SK-N-SH (cell line): ENCODE measurements around the gene SNX20. TPM values are rescaled to one million over a fixed set of nuclear protein-coding genes. Genes with fewer than 3 reads are reported as not detected.

Experiments used
- CTCF ChIA-PET: fragments of 300-600, 350-600 bp; formaldehyde crosslinking; extraction: SDS; loops from one replicate; lab custom pipeline; 2021; lab: Yijun Ruan, JAX
- POLR2A ChIA-PET: fragments of 350-600 bp; sonication (Branson Sonifier 250); formaldehyde crosslinking; extraction: SDS; loops from one replicate; lab custom pipeline; 2020; ENCODE audit warnings: antibody characterized with exemption, inconsistent platforms; lab: Yijun Ruan, JAX
- DNase-seq: peaks from one replicate; pipeline ENCODE4 v3.0.0; 2012
- H2AFZ ChIP-seq: fragments of 200-600 bp; sonication (generic); 2 replicates; pipeline ENCODE4 v1.8.1; 2016; ENCODE audit warnings: antibody characterized with exemption, mild to moderate bottlenecking, low read depth
- H3F3A ChIP-seq: fragments of 200-600 bp; sonication (generic); replicated peaks from 2 replicates; pipeline ENCODE3; 2016; ENCODE audit warnings: antibody characterized with exemption, mild to moderate bottlenecking; ENCODE audit not compliant: insufficient read depth
- H3K27ac ChIP-seq, 2 experiments: fragments of 200-500 bp in 1 of 2; fragments of 200-600 bp in 1 of 2; sonication (Bioruptor generic) in 1 of 2; sonication (generic), shearing (Covaris generic) in 1 of 2; 2 replicates each; pipeline versions ENCODE4 v1.5.1 to v1.6.1; 2014 to 2016; ENCODE audit warnings: low read depth in 2 of 2, inconsistent platforms in 1 of 2, low read length in 1 of 2, mild to moderate bottlenecking in 1 of 2, mixed read lengths in 1 of 2
- H3K27me3 ChIP-seq: fragments of 200-600 bp; sonication (generic), shearing (Covaris generic); 2 replicates; pipeline ENCODE4 v1.6.1; 2016; ENCODE audit warnings: mixed run types; ENCODE audit not compliant: insufficient read depth
- H3K36me3 ChIP-seq, 2 experiments: fragments of 200-500 bp in 1 of 2; fragments of 200-600 bp in 1 of 2; sonication (Bioruptor generic) in 1 of 2; sonication (generic) in 1 of 2; replicated peaks in 1 of 2; 2 replicates each; pipeline versions ENCODE3 to v1.5.1; 2014 to 2016; ENCODE audit warnings: low read length in 1 of 2, mild to moderate bottlenecking in 1 of 2; ENCODE audit not compliant: insufficient read depth in 2 of 2, control insufficient read depth in 1 of 2
- H3K4me1 ChIP-seq, 2 experiments: fragments of 200-500 bp in 1 of 2; fragments of 200-600 bp in 1 of 2; sonication (Bioruptor generic) in 1 of 2; sonication (generic), shearing (Covaris generic) in 1 of 2; 2 replicates each; pipeline versions ENCODE4 v1.5.1 to v1.6.1; 2014 to 2016; ENCODE audit warnings: low read depth in 1 of 2, low read length in 1 of 2, mixed run types in 1 of 2; ENCODE audit not compliant: insufficient read depth in 2 of 2, control insufficient read depth in 1 of 2
- H3K4me2 ChIP-seq: fragments of 200-600 bp; sonication (generic), shearing (Covaris generic); 2 replicates; pipeline ENCODE4 v1.6.1; 2017; ENCODE audit warnings: mixed run types
- H3K4me3 ChIP-seq, 2 experiments: fragments of 200-500 bp in 1 of 2; fragments of 200-600 bp in 1 of 2; sonication (Bioruptor generic) in 1 of 2; sonication (generic), shearing (Covaris generic) in 1 of 2; 2 replicates each; pipeline versions ENCODE4 v1.5.1 to v1.8.1; 2014 to 2016; ENCODE audit warnings: low read depth in 2 of 2, inconsistent platforms in 1 of 2, low read length in 1 of 2, mild to moderate bottlenecking in 1 of 2, mixed read lengths in 1 of 2, moderate library complexity in 1 of 2
- H3K79me2 ChIP-seq: fragments of 200-600 bp; sonication (generic); 2 replicates; pipeline ENCODE4 v1.8.1; 2017; ENCODE audit warnings: mild to moderate bottlenecking; ENCODE audit not compliant: insufficient read depth
- H3K9ac ChIP-seq: fragments of 200-600 bp; sonication (generic); 2 replicates; pipeline ENCODE4 v1.6.1; 2017; ENCODE audit warnings: mixed run types
- H3K9me2 ChIP-seq: fragments of 200-600 bp; sonication (generic); 2 replicates; pipeline ENCODE4 v1.6.1; 2017; ENCODE audit warnings: mixed run types
- H3K9me3 ChIP-seq: fragments of 200-600 bp; sonication (generic); 2 replicates; pipeline ENCODE4 v1.6.1; 2017; ENCODE audit warnings: mixed run types, mild to moderate bottlenecking, moderate library complexity
- H4K20me1 ChIP-seq: fragments of 200-600 bp; sonication (generic); 2 replicates; pipeline ENCODE4 v1.6.1; 2017; ENCODE audit warnings: mild to moderate bottlenecking, mixed run types; ENCODE audit not compliant: insufficient read depth
- CHD2 ChIP-seq: fragments of 150-350 bp; IDR thresholded peaks from 2 replicates; pipeline ENCODE4 v1.6.1; 2018; ENCODE audit warnings: low read length; ENCODE audit not compliant: partially characterized antibody
- EP300 ChIP-seq, 2 experiments: IDR thresholded peaks; 2 replicates each; pipeline versions ENCODE4 v1.4.0 to v1.6.1; 2012; ENCODE audit warnings: borderline replicate concordance in 1 of 2, low read depth in 1 of 2, low read length in 1 of 2
- EZH2phosphoT487 ChIP-seq: fragments of 200-600 bp; sonication (generic); IDR thresholded peaks from 2 replicates; pipeline ENCODE4 v1.6.1; 2017; ENCODE audit warnings: low read depth, mixed run types, mild to moderate bottlenecking, antibody characterized with exemption, moderate library complexity, borderline replicate concordance
- FOSL2 ChIP-seq: IDR thresholded peaks from 2 replicates; pipeline ENCODE4 v1.4.0; 2012; ENCODE audit warnings: low read depth, mild to moderate bottlenecking, moderate library complexity, borderline replicate concordance
- GABPA ChIP-seq: IDR thresholded peaks from 2 replicates; pipeline ENCODE4 v1.4.0; 2012; ENCODE audit warnings: low read depth, mild to moderate bottlenecking
- GATA2 ChIP-seq: sonication (generic); formaldehyde crosslinking; IDR thresholded peaks from 2 replicates; pipeline ENCODE4 v1.5.0; 2020; ENCODE audit warnings: mild to moderate bottlenecking, missing genetic modification reagents
- IRF3 ChIP-seq: fragments of 150-350 bp; IDR thresholded peaks from 2 replicates; pipeline ENCODE4 v1.6.1; 2016; ENCODE audit warnings: mild to moderate bottlenecking, low read depth, low read length
- JUND ChIP-seq: IDR thresholded peaks from 2 replicates; pipeline ENCODE4 v1.4.0; 2012
- MEF2A ChIP-seq: IDR thresholded peaks from 2 replicates; pipeline ENCODE4 v1.4.0; 2012; ENCODE audit warnings: low read depth, borderline replicate concordance
- NFIC ChIP-seq: IDR thresholded peaks from 2 replicates; pipeline ENCODE4 v1.4.0; 2012; ENCODE audit warnings: borderline replicate concordance
- NRF1 ChIP-seq: IDR thresholded peaks from 2 replicates; pipeline ENCODE4 v1.6.1; 2012; ENCODE audit warnings: low read depth, mild to moderate bottlenecking, low read length
- RAD21 ChIP-seq: IDR thresholded peaks from 2 replicates; pipeline ENCODE4 v1.6.1; 2012; ENCODE audit warnings: mild to moderate bottlenecking, low read length
- RFX5 ChIP-seq: IDR thresholded peaks from 2 replicates; pipeline ENCODE4 v1.6.1; 2012; ENCODE audit warnings: mild to moderate bottlenecking, improper control_type of control experiment, low read length
- RXRA ChIP-seq: IDR thresholded peaks from 2 replicates; pipeline ENCODE4 v1.4.0; 2012; ENCODE audit warnings: low read depth, mild to moderate bottlenecking, borderline replicate concordance
- SIN3A ChIP-seq: IDR thresholded peaks from 2 replicates; pipeline ENCODE4 v1.6.1; 2012; ENCODE audit warnings: low read depth, mild to moderate bottlenecking, low read length, moderate library complexity, borderline replicate concordance
- SMC3 ChIP-seq: IDR thresholded peaks from 2 replicates; pipeline ENCODE4 v1.6.1; 2012; ENCODE audit warnings: low read depth, low read length, improper control_type of control experiment
- TCF12 ChIP-seq: IDR thresholded peaks from 2 replicates; pipeline ENCODE4 v1.4.0; 2012
- YY1 ChIP-seq: IDR thresholded peaks from 2 replicates; pipeline ENCODE4 v1.4.0; 2012; ENCODE audit warnings: low read depth, mild to moderate bottlenecking
- WGBS: methylation state at CpG from one replicate; pipeline ENCODE4 v1.1.6; 2017; ENCODE audit warnings: low lambda C conversion rate; 5-methylcytosine and 5-hydroxymethylcytosine counted together
- polyA plus RNA-seq, 3 experiments: library from polyadenylated mRNA; depleted of rRNA; stranded (reverse); fragments of >200 nt; gene quantifications; 2 replicates each; pipeline ENCODE4 v1.2.3, GENCODE V29; 2012
- TF ChIP-seq, protein P1 (sequence below): IDR thresholded peaks from 2 replicates; pipeline ENCODE4 v1.4.0; 2012; ENCODE audit warnings: low read depth
- TF ChIP-seq, protein P2 (sequence below): fragments of 150-350 bp; IDR thresholded peaks from 2 replicates; pipeline ENCODE4 v1.6.1; 2017; ENCODE audit warnings: antibody characterized with exemption, low read length, low read depth, borderline replicate concordance
- TF ChIP-seq, protein P3 (sequence below): IDR thresholded peaks from 2 replicates; pipeline ENCODE4 v1.4.0; 2012; ENCODE audit warnings: low read depth, borderline replicate concordance

The SNX20 gene
- polyA plus RNA-seq, 1 of the 3 experiments (the other 2 are of a cell fraction), result not detected

DNA sequence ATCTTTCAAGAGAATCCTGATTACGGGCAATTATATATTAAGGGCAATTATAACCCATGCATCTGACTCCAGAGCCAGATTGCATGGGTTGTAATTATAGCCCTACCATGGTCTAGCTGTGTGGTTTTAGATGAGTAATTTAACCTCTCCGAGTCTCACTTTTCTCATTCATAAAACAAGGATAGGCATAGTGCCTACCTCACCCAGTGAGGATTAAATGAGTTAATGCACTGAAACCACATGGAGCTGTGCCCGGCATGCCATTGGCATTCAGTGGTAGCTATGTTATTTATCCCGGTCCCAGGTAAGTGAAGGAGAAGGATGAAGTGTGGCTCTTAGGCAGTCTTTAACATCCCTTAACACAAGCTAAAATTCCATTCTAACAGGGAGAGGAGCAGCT lies 6.3 kb downstream of the SNX20 start:
- Histone ChIP-seq H3K36me3 (no peaks in the 10 kb centered on the region), H3K9ac (no peak overlapping the region), H3K9me2 (no peaks in the 10 kb centered on the region), H3K9me3 (no peaks in the 10 kb centered on the region), H3F3A (no peaks in the 10 kb centered on the region), H3K27ac (no peak overlapping the region), H3K4me3 (no peak overlapping the region), H3K4me2 (no peak overlapping the region), H2AFZ (no peak overlapping the region), H3K27me3 (no peaks in the 10 kb centered on the region), H4K20me1 (no peaks in the 10 kb centered on the region), H3K79me2 (no peaks in the 10 kb centered on the region), H3K4me1 (peaks cover 0 to 3% of the 10 kb centered on the region in 2 experiments; a peak in 1 of 4 replicates)
- no peak for DNase-seq
- TF ChIP-seq RFX5, result no peak
- TF ChIP-seq SIN3A, result no peak
- TF ChIP-seq EZH2phosphoT487, result no peak
- TF ChIP-seq MEF2A, result no peak
- no peak for TF ChIP-seq NFIC
- no peak for TF ChIP-seq FOSL2
- TF ChIP-seq, protein P1, sequence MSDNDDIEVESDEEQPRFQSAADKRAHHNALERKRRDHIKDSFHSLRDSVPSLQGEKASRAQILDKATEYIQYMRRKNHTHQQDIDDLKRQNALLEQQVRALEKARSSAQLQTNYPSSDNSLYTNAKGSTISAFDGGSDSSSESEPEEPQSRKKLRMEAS, result no peak
- no peak for TF ChIP-seq GABPA
- no peak for TF ChIP-seq EP300 (IDR thresholded peaks at IDR 0.05; ENCODE audit: borderline replicate concordance in 1 of 2, low read depth in 1 of 2, low read length in 1 of 2)
- TF ChIP-seq NRF1, result no peak
- no peak for TF ChIP-seq RXRA
- no peak for TF ChIP-seq SMC3
- TF ChIP-seq, protein P2, sequence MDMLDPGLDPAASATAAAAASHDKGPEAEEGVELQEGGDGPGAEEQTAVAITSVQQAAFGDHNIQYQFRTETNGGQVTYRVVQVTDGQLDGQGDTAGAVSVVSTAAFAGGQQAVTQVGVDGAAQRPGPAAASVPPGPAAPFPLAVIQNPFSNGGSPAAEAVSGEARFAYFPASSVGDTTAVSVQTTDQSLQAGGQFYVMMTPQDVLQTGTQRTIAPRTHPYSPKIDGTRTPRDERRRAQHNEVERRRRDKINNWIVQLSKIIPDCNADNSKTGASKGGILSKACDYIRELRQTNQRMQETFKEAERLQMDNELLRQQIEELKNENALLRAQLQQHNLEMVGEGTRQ, result no peak
- no peak for TF ChIP-seq RAD21
- no peak for TF ChIP-seq GATA2
- no peak for TF ChIP-seq CHD2
- no peak for TF ChIP-seq JUND
- ChIA-PET CTCF (interaction anchor here (0.7 to 16.3 kb wide), 3 partner anchors 8 to 305 kb away, joined by 3 to 168 read pairs (median 77); no protein-coding TSS in a partner anchor), POLR2A (no interaction called here)
- WGBS, result 55% methylated on average over 4 of the region's 4 CpGs

GRCh38 chr16:50673496-50674275 lies 7.4 kb downstream of the SNX20 start:
- CTCF ChIA-PET, result interaction anchor here (1.1 to 16.3 kb wide), 5 partner anchors 7 to 303 kb away, joined by 3 to 326 read pairs (median 77); partner anchors contain the start of gene BRD7

More at GRCh38 chr16:50673496-50674275, 7.4 kb downstream of the SNX20 start:
- Histone ChIP-seq H3K27ac (no peak overlapping the region), H3K9ac (no peak overlapping the region), H3K4me3 (no peak overlapping the region), H3K9me3 (no peaks in the 10 kb centered on the region), H3K79me2 (no peaks in the 10 kb centered on the region), H4K20me1 (no peaks in the 10 kb centered on the region), H3F3A (no peaks in the 10 kb centered on the region), H3K4me2 (no peak overlapping the region), H3K9me2 (no peaks in the 10 kb centered on the region), H2AFZ (no peak overlapping the region), H3K27me3 (no peaks in the 10 kb centered on the region), H3K36me3 (no peaks in the 10 kb centered on the region), H3K4me1 (peaks cover 0 to 3% of the 10 kb centered on the region in 2 experiments; a peak in 1 of 4 replicates)
- DNase-seq, result no peak
- TF ChIP-seq TCF12, result no peak
- TF ChIP-seq IRF3, result no peak
- no peak for TF ChIP-seq EP300 (IDR thresholded peaks at IDR 0.05; ENCODE audit: borderline replicate concordance in 1 of 2, low read depth in 1 of 2, low read length in 1 of 2)
- TF ChIP-seq JUND, result no peak
- TF ChIP-seq, protein P3, sequence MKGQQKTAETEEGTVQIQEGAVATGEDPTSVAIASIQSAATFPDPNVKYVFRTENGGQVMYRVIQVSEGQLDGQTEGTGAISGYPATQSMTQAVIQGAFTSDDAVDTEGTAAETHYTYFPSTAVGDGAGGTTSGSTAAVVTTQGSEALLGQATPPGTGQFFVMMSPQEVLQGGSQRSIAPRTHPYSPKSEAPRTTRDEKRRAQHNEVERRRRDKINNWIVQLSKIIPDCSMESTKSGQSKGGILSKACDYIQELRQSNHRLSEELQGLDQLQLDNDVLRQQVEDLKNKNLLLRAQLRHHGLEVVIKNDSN, result no peak
- no peak for TF ChIP-seq SMC3
- no peak for TF ChIP-seq FOSL2
- no peak for TF ChIP-seq RXRA
- no peak for TF ChIP-seq YY1
- POLR2A ChIA-PET, result no interaction called here
- 83% methylated on average over 32 of the region's 70 CpGs for WGBS
